ENCODE data around the gene DPYD.

DPYD gene

DNA sequence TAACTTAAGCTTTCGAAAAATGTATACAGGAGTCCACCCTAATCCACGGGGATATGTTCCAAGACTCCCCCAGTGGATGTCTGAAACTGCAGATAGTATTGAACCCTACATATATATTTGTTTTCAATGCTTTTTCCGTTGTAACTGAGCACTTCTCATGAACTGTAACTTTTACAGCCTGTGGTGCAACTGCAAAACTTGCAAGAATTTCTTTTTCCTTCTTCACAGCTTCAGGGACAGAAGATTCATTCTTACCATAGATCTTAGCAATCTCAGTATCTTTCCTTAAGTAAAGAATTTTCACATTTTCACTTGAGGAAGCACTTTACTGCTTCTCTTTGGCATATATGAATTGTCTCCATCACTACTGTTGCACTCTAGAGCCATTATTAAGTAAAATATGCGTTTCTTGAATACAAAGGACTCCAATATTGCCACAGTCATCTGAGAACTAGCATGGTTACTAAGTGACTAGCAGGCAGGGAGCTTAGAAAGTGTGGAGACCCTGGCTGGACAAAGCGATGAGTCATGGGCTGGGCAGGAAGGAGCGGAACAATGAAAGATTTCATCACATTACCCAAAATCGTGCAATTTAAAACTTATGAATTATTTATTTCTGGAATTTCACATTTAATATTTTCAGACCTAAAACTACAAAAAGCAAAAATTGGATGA lies 14.1 kb downstream of the DPYD start:
- no peak for DNase-seq (ENCODE audit: low spot score)

DNA sequence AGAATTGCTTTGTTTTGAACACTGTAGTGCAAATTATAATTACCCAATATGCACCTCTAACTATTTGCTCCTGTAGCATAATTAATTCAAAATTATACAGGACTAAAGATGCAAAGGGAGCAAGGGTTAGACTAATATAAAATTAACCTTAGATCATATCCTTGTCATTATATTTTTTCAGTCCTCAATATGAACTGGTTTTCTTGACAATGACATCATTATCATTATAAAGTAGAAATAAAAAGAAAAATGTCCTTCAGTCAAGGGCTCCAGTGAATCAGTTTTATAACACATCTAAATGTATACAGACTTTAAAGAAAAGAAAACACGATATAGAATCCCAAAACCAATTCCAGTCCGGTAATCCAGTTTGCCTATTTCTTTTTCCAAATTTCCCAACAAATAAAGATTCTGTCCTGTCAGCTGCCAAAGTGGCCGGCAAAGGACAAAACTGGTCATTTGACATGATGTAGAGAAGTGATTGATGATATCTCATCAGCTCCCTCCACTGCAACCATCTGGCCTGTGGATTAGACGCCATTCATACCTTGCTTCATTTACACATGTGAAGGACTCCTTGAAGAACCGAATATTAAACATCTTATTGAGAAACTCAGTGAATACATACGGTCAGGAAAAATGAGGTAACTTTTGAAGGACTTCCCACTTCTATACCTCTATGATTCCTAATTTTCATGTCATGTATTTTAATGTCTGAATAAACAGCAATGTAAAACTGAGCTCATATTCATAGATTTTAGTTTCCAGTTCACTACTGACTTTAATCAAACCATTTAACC lies 15.5 kb downstream of the DPYD start:
- DNase-seq (ENCODE audit: low spot score), result no peak

DNA sequence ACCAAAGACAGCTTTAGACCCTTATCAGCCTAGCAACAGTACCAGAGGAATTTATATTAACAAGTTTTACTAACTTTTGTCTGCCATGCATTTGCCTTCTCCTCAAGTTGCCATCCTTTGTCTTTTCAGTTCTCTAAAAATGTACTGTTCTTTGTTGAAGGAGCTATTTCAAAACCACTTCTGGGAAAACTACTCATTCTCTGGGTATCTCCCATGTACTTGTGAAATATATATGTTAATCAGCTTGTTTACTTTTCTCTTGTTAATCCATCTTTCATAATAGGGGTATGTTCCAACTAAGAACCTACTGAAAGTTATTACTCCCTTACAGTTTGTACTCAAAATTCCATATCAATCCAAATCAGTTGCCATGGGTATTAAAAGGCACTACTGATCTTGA lies 16.3 kb downstream of the DPYD start:
- no peak for DNase-seq (ENCODE audit: low spot score)

DNA sequence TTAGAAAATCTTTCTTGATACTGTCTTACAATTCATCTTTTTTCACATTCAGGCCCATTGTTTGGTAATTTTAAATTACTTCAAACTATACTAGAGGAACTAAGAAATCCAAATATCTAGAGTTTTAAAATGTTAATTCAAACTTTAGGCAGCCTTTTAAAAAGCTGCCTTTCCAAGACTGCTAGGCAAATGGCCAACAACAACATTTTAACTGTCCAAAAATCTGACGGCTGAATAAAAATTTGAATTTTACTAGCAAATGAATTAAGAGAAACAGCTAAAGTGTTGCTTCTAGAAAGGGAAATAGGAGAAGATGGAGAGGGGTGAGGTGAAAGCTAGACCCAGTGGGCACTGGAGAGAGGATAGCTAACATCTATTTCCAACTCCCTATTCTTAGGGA lies 17.2 kb downstream of the DPYD start:
- no peak for DNase-seq (ENCODE audit: low spot score)

DNA sequence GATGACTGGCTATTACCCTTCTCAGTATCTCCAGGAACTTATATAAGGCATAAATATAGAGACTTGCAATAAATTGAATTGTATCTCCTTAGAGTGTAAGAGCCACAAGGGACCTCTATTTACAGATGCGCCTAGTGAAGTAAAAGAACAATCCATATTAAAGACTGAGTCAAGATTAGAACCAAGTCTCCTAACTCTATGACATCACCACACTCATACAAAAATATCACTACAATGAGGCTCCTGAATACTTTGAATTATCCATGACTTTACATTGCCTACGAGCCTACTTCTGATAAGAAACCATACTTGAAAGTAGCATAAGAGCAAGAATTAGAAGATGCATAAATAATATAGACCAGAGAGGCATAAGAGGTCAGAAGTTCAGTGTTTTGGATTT lies 18.8 kb downstream of the DPYD start:
- DNase-seq (ENCODE audit: low spot score), result no peak

DNA sequence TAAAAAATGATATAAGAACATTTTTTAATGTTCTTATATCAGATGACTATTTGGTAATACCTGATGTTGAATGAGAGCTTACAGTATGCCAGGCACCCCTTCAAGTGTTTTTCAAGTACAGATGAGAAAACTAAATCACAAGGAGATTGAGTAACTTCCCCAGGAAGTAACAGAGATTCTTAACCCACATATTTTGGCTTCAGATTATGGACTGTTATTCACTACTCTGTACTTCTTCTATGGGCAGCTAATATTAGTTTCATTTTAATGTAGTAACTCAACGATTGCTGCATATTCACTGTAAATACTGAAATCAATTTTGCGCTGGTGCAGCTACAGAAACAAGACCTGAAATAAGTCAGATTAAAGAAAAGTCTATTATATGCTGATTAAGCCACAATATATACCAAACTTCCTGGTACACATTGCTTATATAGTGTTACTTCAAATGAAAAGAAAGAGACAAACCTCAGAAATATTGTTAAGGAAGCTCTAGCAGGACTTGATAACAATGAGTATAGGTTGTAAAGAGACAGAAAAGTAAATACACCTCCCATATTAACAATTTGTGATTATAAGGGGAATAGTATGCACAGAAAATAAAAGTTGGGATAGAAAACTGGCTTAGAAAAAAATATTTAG lies 19.7 kb downstream of the DPYD start:
- DNase-seq (ENCODE audit: low spot score), result no peak

DNA sequence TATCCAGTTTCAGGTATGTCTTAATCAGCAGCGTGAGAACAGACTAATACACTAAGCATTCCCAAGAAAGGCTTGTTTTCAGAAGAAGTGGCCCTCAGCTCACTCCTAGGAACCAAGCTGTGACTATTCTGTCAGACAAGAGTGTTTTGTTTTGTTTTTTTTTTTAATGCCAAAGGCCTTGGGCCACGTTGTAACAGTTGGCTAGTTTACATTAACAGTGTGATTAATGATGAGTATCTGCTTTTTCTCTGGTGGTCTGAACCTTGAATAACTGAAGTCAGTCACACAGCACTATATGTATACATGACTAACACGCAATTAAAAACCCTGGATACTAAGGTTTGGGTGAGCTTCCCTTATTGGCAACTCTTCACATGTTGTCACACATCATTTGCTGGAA lies 21.9 kb downstream of the DPYD start:
- no peak for DNase-seq (ENCODE audit: low spot score)

DNA sequence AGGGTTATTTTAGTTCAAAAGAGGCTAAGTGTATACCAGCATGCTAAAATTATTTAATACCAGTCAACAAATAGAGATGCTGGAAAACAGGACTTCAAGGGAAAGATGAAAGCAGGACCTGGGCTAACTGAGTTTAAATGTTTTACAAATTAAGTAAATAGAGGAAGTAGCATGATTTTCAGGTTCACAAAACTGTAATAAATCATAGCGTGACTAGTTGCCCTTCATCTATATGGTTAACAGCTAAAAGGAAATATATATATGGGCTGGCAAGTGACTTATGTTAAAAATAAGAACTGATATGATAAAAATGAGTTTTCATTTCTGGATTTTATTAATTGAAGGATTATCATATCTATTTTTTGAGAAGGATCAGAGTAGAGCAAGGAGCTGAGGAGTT lies 25.6 kb downstream of the DPYD start:
- no peak for DNase-seq (ENCODE audit: low spot score)

DNA sequence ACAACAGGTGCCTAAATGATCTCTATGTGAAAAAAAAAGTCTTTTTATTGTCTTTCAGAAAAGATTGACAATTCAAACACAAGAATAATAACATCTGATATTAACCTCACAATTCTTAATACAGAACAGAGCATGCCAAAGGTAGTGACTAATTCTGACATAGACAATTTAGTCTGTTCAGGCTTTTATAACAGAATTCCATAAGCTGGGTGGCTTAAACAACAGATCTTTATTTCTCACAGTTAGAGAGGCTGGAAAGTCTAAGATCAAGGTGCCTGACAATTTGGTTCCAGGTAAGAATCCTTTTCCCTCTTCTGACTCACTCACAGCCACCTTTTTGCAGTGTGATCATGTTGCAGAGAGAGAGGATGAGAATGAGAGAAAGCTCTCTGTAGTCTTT lies 27.0 kb downstream of the DPYD start:
- DNase-seq (ENCODE audit: low spot score), result no peak

DNA sequence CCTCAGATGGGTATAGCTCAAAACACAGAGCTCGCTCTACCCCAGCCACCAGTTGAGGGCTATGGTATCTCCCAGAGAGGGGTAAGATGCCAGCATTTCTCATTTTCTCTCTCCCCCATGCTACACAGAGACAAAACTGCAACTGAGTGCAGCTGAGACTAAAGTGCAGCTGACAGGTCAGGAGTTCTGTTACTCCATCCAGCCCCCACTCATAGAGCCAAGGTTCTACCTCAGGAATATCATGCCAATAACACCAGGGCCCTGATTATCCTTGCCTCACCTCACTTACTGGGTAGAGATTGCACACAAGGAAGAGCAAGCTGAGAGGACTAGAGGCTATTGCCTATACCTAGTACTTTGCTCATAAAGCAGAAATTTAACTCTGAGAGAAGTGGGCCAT lies 34.6 kb downstream of the DPYD start:
- no peak for DNase-seq (ENCODE audit: low spot score)

DNA sequence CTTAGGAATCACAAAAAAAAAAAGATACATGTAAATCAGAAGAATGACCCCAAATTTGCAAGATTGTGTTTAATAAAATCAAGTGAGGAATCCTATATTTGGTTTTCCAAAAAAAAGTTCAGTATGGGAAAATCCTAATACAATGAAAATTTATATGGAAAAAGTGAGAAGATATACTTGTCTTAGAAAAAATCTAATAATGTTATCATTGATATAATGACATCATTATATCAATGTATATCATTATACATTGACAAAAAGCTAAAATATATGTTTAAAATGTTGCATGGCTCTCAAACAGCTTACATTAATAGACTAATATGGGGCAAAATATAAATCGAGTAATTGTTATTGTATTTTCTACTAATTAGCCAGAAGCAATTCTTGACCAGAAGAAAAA lies 37.0 kb downstream of the DPYD start:
- no peak for DNase-seq (ENCODE audit: low spot score)

DNA sequence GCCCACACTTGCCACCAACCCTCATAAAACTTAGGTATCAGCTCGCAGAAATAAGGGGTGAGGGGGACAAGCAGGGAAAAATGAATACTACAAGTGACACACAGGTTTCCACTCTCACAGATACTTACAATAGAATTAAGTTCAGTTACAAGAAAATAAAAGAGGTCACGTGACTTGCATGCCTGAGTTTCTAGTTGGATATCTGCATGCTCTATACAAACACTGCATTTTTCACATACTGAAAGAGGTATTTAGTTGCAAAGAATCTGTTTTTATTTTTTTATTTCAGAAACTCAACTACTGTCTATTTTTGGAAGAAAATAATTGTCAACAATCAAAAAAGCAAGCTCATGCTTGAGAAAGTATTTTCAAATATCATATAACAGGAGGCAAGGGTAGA lies 43.5 kb downstream of the DPYD start:
- no peak for DNase-seq (ENCODE audit: low spot score)

DNA sequence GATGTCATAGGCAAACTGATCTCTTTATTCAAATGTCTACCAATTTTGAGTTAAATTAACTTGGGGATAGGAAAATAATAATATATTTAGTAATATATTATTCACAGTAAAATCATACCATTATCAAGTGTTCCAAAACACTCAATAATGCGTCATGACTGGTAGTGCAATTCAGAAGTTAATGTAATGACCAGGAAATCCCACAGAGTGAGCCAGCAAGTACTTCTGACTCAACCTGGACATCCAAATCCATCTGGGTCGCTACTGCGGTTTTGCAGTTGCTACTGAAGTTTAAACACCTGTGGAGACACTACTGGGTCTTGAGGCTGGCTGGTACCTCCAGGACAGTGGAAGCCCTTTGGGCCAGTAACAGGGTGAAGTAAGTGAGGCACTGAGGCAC lies 44.8 kb downstream of the DPYD start:
- DNase-seq (ENCODE audit: low spot score), result no peak

DNA sequence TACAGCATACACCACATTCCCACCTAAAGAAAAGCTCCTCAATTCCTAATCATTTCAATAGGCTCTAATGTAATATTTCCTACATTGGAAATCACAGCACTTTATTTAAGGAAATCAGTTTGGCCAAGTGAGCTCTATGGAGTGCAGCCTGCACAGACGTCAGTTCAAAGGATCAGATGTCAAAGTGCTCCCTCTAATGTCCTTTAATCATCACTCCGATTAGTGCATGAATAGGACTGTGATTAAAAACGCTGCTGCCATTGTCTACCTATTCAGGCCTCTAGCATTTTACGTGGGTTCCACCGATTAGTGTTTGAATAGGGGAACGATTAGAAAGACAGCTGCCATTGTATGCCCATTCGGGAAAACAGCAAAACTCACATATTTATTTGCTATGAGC lies 50.2 kb downstream of the DPYD start:
- no peak for DNase-seq (ENCODE audit: low spot score)

DNA sequence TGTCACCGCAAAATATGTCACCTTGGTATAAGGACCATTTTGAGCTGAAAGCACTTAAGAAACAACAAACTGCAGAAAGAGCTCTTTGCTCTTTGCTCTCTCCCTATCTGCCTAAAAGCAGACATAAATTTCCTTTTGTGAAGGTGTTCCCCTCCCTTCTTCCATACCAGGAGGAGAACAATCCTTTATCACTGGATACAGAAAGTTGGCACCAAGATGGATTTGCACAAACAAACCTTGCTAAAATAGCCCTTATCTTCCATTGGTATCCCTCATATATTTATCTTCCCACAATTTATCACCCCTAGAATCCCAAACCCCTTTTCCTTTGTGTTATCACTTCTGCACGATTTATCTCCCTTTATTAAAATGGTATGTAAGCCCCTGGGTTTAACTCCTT lies 51.4 kb downstream of the DPYD start:
- DNase-seq (ENCODE audit: low spot score), result no peak

DNA sequence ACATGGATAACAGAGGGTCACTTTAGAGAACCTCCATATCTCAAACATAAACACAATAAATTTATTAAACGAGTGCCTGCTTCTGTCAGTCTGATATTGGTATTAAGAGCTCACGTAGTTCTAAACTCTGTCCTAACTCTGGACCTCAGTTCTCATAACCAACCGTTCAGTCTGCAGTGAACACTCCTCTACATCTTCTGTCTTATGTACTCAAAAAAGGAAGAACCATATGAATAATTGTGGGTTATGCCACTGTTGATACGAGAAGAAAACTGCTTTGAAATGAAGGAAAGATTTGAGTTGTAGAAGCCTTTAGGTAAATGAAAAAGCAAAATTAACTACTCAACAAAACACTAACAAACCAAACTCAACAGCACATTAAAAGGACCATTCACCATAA lies 53.7 kb downstream of the DPYD start:
- no peak for DNase-seq (ENCODE audit: low spot score)

DNA sequence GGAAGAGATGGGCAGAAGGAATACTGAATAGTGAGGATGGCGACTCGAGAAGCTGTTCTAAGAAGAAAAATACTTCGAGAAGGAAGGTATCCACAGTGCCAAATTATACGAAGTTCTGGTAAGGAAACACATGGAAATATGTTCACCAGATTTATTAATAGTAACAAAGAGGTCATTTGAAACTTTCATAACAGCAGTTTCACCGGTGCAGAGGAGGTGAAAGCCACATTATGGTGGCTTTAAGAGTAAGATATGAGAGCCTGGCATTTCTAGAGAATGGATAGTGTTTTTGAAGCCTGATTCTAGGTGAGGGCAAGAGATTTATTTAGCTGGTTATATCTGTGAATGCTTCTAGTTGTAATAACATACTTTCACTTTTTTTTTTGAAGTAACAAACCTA lies 56.2 kb downstream of the DPYD start:
- no peak for DNase-seq (ENCODE audit: low spot score)

DNA sequence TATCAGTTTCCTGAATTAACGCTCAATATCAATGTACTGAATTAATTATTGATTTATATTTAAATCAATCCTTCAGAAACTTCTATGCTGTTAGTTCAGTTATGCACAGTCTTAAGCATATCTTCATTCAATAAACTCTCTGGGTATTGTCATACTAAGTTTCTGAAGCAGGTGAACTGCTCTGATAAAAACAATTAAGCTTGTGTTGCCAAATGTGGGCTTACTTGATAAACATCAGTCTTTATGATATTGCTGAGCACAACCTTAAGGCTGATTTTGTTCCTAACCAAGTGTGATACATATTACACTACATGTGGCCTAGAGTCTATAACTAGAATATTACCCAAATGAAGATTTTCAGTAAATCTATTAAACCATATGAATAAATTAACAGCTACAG lies 67.6 kb downstream of the DPYD start:
- no peak for DNase-seq (ENCODE audit: low spot score)

DNA sequence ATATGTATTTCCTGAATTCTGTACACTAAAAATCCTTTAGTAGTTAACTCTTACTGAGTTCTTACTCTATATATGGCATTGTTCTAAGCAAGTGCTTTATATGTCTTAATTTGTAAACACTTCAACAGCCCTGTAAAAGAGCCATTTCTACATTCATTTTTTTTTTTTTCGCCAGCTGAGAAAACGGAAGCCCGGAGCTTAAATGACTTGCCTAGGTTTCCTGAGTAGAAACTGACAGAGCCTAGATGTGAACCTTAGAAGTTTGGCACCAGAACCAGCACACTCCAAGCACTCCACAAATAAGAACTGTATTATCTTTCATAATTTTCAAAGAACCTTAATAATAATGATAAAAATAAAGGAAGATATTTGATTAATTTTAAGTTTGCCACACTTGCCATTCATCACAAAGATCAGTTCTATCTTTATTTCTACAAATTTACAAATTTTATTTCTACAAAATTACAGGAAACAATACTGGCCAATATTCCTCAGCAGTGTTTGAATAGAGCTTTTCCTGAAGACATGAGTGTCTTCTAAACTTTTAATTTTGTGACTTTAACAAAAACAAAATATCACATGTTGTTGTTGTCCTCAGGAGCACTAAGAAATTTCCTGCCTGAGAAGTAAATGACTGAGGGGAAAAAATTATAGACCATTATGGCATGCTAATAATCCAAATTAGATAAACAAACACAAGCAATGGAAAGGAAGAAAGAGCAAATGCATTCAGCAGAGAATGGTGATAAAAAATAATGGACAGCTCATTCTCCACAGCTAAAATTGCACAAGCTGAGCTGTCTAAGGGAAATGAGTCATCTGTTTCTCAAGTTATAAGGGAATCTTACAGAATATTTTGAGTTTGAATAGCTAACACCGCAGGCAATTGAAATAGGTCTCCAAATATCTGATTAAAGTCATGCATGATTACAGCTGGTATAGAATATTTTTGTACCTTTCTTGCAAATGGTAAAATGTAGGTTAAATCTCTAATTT lies 71.2 kb downstream of the DPYD start:
- DNase-seq (ENCODE audit: low spot score), result no peak

DNA sequence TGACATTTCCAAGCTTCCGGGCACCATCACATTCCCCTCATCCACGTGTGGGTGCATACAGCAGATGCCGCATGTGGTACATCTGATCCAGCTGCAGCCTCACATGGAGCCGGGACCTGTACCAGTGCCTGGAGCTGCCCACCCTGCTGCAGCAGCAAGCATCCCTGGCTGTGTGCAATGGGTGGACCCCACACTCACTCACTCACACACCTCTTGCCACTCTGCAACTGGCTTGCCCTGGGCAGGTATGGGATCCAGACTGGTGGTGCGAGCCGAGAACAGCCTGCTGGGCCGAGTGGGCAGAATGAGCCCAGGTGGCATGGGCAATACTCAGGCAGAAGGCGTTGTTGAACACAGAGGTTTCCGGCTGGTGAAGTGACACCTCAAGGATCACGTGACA lies 75.0 kb downstream of the DPYD start:
- no peak for DNase-seq (ENCODE audit: low spot score)

DNA sequence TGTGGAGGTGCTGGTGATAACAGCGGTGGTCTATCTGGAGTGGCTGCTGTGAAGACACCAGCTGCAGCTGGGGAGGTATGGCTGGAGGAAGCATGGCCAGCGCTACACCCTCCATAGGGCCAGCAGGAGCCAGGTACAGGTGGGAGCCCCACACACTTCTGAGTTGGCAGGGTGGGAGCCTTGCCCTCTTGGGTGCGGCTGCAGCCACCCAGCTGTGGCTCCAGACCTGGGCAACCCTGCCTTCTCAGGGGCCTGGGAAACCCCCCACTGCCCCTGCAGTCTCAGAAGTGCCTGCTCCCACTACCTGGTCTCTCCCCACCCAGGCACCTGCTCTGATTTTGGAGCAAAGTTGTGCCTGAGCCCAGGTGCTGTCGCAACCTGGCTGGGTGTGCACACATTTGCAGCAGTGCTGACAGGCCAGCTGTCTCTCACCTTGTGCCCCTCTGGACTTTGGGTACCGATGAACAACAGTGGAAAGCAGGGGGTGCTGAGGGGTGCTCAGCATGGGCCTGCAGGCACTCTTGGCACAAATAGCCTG lies 76.2 kb downstream of the DPYD start:
- DNase-seq (ENCODE audit: low spot score), result no peak

DNA sequence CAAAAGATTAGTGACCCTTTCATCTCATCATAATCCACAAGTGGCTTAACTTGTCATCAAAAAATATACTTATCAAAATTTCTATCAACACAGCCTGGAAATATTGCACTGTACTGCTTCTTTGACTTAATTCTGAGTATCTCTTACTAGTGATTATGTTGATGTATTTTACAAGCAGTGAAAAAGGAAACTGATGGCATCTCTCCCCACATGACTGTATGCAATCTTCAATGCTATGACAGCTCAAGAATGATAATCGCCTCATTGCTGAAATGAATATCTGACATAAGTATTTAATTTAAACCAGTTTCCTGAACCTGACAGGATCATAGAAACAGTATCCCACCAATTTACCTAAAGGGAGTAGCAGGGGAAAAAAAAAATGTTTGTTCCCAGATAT lies 79.5 kb downstream of the DPYD start:
- no peak for DNase-seq (ENCODE audit: low spot score)
